HEK293 (cell line): Measurements from ENCODE around the gene MAP3K6.

Experiments used
- KLF8 ChIP-seq: fragments of 450-650 bp; formaldehyde crosslinking; IDR thresholded peaks from 2 replicates; pipeline ENCODE4 v1.5.1; 2016; ENCODE audit warnings: missing biosample characterization, missing genetic modification characterization
- KLF9 ChIP-seq: fragments of 450-650 bp; formaldehyde crosslinking; IDR thresholded peaks from 2 replicates; pipeline ENCODE4 v1.5.1; 2016; ENCODE audit warnings: missing biosample characterization, missing genetic modification characterization, low read depth
- OSR2 ChIP-seq: fragments of 450-650 bp; formaldehyde crosslinking; IDR thresholded peaks from 2 replicates; pipeline ENCODE4 v1.5.1; 2016; ENCODE audit warnings: missing biosample characterization, missing genetic modification characterization
- OVOL3 ChIP-seq: fragments of 450-650 bp; formaldehyde crosslinking; IDR thresholded peaks from 2 replicates; pipeline ENCODE4 v1.5.1; 2016; ENCODE audit warnings: missing biosample characterization, missing genetic modification characterization
- PATZ1 ChIP-seq: fragments of 450-650 bp; formaldehyde crosslinking; IDR thresholded peaks from 2 replicates; pipeline ENCODE4 v1.5.1; 2016; ENCODE audit warnings: missing biosample characterization, missing genetic modification characterization
- PRDM1 ChIP-seq: fragments of 450-650 bp; formaldehyde crosslinking; IDR thresholded peaks from 2 replicates; pipeline ENCODE4; 2016; ENCODE audit warnings: missing biosample characterization, missing genetic modification characterization
- SP7 ChIP-seq: fragments of 450-650 bp; formaldehyde crosslinking; IDR thresholded peaks from 2 replicates; pipeline ENCODE4 v1.5.1; 2016; ENCODE audit warnings: missing biosample characterization, missing genetic modification characterization
- TSHZ1 ChIP-seq: fragments of 450-650 bp; formaldehyde crosslinking; IDR thresholded peaks from 2 replicates; pipeline ENCODE4 v1.5.1; 2016; ENCODE audit warnings: missing biosample characterization, missing genetic modification characterization, borderline replicate concordance
- ZBTB20 ChIP-seq: fragments of 450-650 bp; formaldehyde crosslinking; IDR thresholded peaks from 2 replicates; pipeline ENCODE4 v1.5.1; 2016; ENCODE audit warnings: missing biosample characterization, missing genetic modification characterization
- ZBTB26 ChIP-seq: fragments of 450-650 bp; formaldehyde crosslinking; optimal IDR thresholded peaks from 2 replicates; pipeline ENCODE3; 2016; ENCODE audit warnings: missing biosample characterization, mild to moderate bottlenecking, missing genetic modification characterization
- ZBTB8A ChIP-seq: fragments of 450-650 bp; formaldehyde crosslinking; IDR thresholded peaks from 2 replicates; pipeline ENCODE4 v1.5.1; 2016; ENCODE audit warnings: missing biosample characterization, missing genetic modification characterization
- ZNF169 ChIP-seq: fragments of 450-650 bp; formaldehyde crosslinking; IDR thresholded peaks from 2 replicates; pipeline ENCODE4 v1.5.1; 2016; ENCODE audit warnings: missing biosample characterization, missing genetic modification characterization
- ZNF302 ChIP-seq: fragments of 450-650 bp; formaldehyde crosslinking; IDR thresholded peaks from 2 replicates; pipeline ENCODE4 v1.5.1; 2016; ENCODE audit warnings: missing biosample characterization, missing genetic modification characterization, low read depth
- ZNF354C ChIP-seq: fragments of 450-650 bp; formaldehyde crosslinking; IDR thresholded peaks from 2 replicates; pipeline ENCODE4 v1.5.1; 2016; ENCODE audit warnings: missing biosample characterization, missing genetic modification characterization, low read depth, borderline replicate concordance
- ZNF394 ChIP-seq: fragments of 450-650 bp; formaldehyde crosslinking; IDR thresholded peaks from 2 replicates; pipeline ENCODE4 v1.5.1; 2016; ENCODE audit warnings: missing biosample characterization, missing genetic modification characterization, mild to moderate bottlenecking, moderate library complexity, borderline replicate concordance
- ZNF398 ChIP-seq: fragments of 450-650 bp; formaldehyde crosslinking; IDR thresholded peaks from 2 replicates; pipeline ENCODE4 v1.5.1; 2017; ENCODE audit warnings: missing biosample characterization, missing genetic modification characterization
- ZNF561 ChIP-seq: fragments of 450-650 bp; IDR thresholded peaks from 2 replicates; pipeline ENCODE4 v1.5.1; 2018; ENCODE audit warnings: missing biosample characterization, missing genetic modification characterization, borderline replicate concordance
- ZNF645 ChIP-seq: fragments of 450-650 bp; formaldehyde crosslinking; IDR thresholded peaks from 2 replicates; pipeline ENCODE4; 2016; ENCODE audit warnings: missing biosample characterization, missing genetic modification characterization
- ZNF660 ChIP-seq: fragments of 450-650 bp; IDR thresholded peaks from 2 replicates; pipeline ENCODE4 v1.5.1; 2018; ENCODE audit warnings: missing biosample characterization, mild to moderate bottlenecking, missing genetic modification characterization
- ZNF664 ChIP-seq: fragments of 450-650 bp; formaldehyde crosslinking; IDR thresholded peaks from 2 replicates; pipeline ENCODE4 v1.5.1; 2016; ENCODE audit warnings: missing biosample characterization, missing genetic modification characterization
- ZNF768 ChIP-seq: fragments of 450-650 bp; formaldehyde crosslinking; IDR thresholded peaks from 2 replicates; pipeline ENCODE4 v1.5.1; 2018; ENCODE audit warnings: missing biosample characterization, mild to moderate bottlenecking, missing genetic modification characterization
- ZNF777 ChIP-seq: fragments of 450-650 bp; formaldehyde crosslinking; IDR thresholded peaks from 2 replicates; pipeline ENCODE4 v1.5.1; 2017; ENCODE audit warnings: missing biosample characterization, missing genetic modification characterization, borderline replicate concordance
- ZNF843 ChIP-seq: fragments of 450-650 bp; formaldehyde crosslinking; IDR thresholded peaks from 2 replicates; pipeline ENCODE4 v1.5.1; 2016; ENCODE audit warnings: missing biosample characterization, missing genetic modification characterization
- ZSCAN30 ChIP-seq: fragments of 450-650 bp; IDR thresholded peaks from 2 replicates; pipeline ENCODE4 v1.5.1; 2018; ENCODE audit warnings: missing biosample characterization, mild to moderate bottlenecking, missing genetic modification characterization, moderate library complexity
- TF ChIP-seq, protein P1 (sequence below): fragments of 450-650 bp; formaldehyde crosslinking; IDR thresholded peaks from 2 replicates; pipeline ENCODE4 v1.5.1; 2017; ENCODE audit warnings: missing biosample characterization, missing genetic modification characterization
- TF ChIP-seq, protein P2 (sequence below): fragments of 450-650 bp; formaldehyde crosslinking; IDR thresholded peaks from 2 replicates; pipeline ENCODE4 v1.5.1; 2016; ENCODE audit warnings: missing biosample characterization, missing genetic modification characterization

Gene MAP3K6

GRCh38 chr1:27392096-27392777 is 25.5 kb upstream of the MAP3K6 start, which contains the start of gene GPR3 (continued):
- TF ChIP-seq TSHZ1 (no peak), ZNF398 (tag by site-specific recombination) (no peak; the same call in 1 of the 2 replicates), OVOL3 (tag by site-specific recombination) (no peak), ZBTB20 (tag by site-specific recombination) (no peak; the same call in 1 of the 2 replicates), ZNF660 (tag by site-specific recombination) (peak; percentile 76; the same call in 1 of the 2 replicates), ZNF394 (tag by site-specific recombination) (peak; percentile 74; the same call in 1 of the 2 replicates), PRDM1 (tag by site-specific recombination) (no peak), ZSCAN30 (no peak), KLF9 (tag by site-specific recombination) (peak; percentile 94), SP7 (tag by site-specific recombination) (peak; percentile 50; the same call in 1 of the 2 replicates), ZNF768 (tag by site-specific recombination) (no peak), ZBTB26 (tag by site-specific recombination) (peak; percentile 79), ZNF664 (tag by site-specific recombination) (no peak), KLF8 (peak; percentile 46; the same call in 1 of the 2 replicates), ZNF561 (tag by site-specific recombination) (peak; percentile 65; the same call in 1 of the 2 replicates), ZNF843 (tag by site-specific recombination) (no peak), ZNF302 (tag by site-specific recombination) (no peak), ZNF169 (tag by site-specific recombination) (no peak; the same call in 1 of the 2 replicates), PATZ1 (peak; percentile 90), ZNF777 (tag by site-specific recombination) (no peak), ZNF645 (no peak), ZNF354C (tag by site-specific recombination) (no peak), OSR2 (tag by site-specific recombination) (no peak), ZBTB8A (tag by site-specific recombination) (peak; percentile 45; the same call in 1 of the 2 replicates)
- TF ChIP-seq, protein P1, sequence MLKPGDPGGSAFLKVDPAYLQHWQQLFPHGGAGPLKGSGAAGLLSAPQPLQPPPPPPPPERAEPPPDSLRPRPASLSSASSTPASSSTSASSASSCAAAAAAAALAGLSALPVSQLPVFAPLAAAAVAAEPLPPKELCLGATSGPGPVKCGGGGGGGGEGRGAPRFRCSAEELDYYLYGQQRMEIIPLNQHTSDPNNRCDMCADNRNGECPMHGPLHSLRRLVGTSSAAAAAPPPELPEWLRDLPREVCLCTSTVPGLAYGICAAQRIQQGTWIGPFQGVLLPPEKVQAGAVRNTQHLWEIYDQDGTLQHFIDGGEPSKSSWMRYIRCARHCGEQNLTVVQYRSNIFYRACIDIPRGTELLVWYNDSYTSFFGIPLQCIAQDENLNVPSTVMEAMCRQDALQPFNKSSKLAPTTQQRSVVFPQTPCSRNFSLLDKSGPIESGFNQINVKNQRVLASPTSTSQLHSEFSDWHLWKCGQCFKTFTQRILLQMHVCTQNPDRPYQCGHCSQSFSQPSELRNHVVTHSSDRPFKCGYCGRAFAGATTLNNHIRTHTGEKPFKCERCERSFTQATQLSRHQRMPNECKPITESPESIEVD (tag by site-specific recombination), result no peak
- TF ChIP-seq, protein P2, sequence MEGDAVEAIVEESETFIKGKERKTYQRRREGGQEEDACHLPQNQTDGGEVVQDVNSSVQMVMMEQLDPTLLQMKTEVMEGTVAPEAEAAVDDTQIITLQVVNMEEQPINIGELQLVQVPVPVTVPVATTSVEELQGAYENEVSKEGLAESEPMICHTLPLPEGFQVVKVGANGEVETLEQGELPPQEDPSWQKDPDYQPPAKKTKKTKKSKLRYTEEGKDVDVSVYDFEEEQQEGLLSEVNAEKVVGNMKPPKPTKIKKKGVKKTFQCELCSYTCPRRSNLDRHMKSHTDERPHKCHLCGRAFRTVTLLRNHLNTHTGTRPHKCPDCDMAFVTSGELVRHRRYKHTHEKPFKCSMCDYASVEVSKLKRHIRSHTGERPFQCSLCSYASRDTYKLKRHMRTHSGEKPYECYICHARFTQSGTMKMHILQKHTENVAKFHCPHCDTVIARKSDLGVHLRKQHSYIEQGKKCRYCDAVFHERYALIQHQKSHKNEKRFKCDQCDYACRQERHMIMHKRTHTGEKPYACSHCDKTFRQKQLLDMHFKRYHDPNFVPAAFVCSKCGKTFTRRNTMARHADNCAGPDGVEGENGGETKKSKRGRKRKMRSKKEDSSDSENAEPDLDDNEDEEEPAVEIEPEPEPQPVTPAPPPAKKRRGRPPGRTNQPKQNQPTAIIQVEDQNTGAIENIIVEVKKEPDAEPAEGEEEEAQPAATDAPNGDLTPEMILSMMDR, result peak; percentile 83
